ENCODE measurements around the gene SERINC2.
A peak's percentile ranks its signal among the peaks of the same experiment; 100 is the strongest.

The SERINC2 gene

DNA sequence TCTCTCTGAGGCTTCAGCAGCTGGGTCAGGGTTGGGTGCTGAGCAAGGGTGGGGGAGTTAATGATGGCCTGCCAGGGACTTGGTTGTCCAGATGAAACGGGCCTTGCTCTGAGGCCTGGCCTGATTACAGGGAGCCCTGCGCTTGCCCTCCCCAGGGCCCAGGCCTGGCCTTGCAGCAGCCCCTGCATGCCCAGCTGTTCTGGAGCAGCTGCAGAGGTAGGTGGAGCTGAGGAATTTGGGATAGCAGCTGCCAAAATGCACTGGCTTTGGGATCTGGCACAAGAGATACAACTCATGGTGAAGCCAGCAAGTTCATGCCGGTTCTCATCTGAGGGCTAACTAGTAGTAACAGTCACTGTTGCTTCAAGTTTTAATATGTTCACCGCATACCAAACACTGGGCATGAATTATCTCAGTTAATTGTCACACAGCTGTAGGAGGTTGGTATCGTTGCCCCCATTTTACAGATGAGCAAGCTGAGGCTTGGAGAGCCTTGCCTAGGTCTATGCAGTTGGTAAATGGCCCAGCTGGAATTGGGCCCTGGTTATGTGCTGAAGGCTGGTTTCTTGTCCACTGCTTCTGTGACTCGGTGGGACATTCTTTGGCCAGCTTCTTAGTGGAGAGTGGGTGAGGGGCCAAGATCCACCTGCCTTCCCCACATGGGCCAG, 7.3 kb upstream of the SERINC2 start:
- Histone ChIP-seq H3K9ac (ENCODE audit: low read depth, low read length) (no peak overlapping the region), H3K4me1 (ENCODE audit: insufficient read depth, low read length) (no peaks in the 10 kb centered on the region)
- WGBS, result 94% methylated on average over 6 of the region's 6 CpGs

DNA sequence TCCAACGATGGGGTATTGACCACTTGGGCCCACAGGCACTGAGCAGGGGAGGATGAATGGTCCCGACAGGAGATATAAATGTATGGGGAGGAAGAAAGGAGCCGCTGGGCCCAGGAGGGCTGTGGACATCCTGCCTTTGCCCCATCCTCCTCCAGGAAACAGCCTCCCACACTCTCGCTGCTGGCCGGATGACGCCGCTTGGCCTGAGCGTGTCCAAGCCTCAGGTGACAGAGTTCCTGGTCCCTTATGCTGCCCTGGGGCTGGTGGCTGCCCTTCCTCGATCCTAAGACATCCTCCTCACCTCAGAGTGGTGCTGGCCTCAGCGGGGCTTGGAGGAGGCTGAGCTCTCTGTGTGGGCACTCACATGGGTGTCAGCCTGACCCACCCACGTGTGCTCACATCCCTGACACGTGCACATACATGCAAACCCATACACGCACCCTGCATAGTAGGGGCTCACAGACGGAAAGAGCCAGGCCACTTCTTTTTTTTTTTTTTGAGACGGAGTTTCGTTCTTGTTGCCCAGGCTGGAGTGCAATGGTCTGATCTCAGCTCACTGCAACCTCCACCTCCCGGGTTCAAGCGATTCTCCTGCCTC, 5.9 kb upstream of the SERINC2 start:
- Histone ChIP-seq H3K9ac (ENCODE audit: low read depth, low read length) (no peak overlapping the region), H3K27me3 (ENCODE audit: insufficient read depth, low read length) (peaks cover 6% of the 10 kb centered on the region), H3K9me3 (ENCODE audit: insufficient read depth, low read depth, low read length) (no peaks in the 10 kb centered on the region), H3K27ac (ENCODE audit: low read depth, low read length) (no peak overlapping the region), H3K4me1 (ENCODE audit: insufficient read depth, low read length) (no peaks in the 10 kb centered on the region), H3K4me3 (ENCODE audit: low read length) (no peak overlapping the region), H3K36me3 (ENCODE audit: insufficient read depth, low read length) (no peaks in the 10 kb centered on the region)
- 90% methylated on average over 17 of the region's 18 CpGs for WGBS

More for the DNA sequence above, 7.3 kb upstream of the SERINC2 start:
- Histone ChIP-seq H3K36me3 (ENCODE audit: insufficient read depth, low read length) (no peaks in the 10 kb centered on the region), H3K27ac (ENCODE audit: low read depth, low read length) (no peak overlapping the region), H3K27me3 (ENCODE audit: insufficient read depth, low read length) (0 out of 2 replicates have a peak, but pooled peaks cover 2% of the 10 kb centered on the region), H3K9me3 (ENCODE audit: insufficient read depth, low read depth, low read length) (no peaks in the 10 kb centered on the region), H3K4me3 (ENCODE audit: low read length) (no peak overlapping the region)

- H3K36me3 ChIP-seq (ENCODE audit: insufficient read depth, low read length), result no peaks in the 10 kb centered on the region
- no peak overlapping the region for H3K9ac ChIP-seq (ENCODE audit: low read depth, low read length)
- H3K27ac ChIP-seq (ENCODE audit: low read depth, low read length), result no peak overlapping the region
- peaks cover 12% of the 10 kb centered on the region for H3K27me3 ChIP-seq (ENCODE audit: insufficient read depth, low read length)
- H3K4me3 ChIP-seq (ENCODE audit: low read length), result no peak overlapping the region
- WGBS, result 90% methylated on average over 5 of the region's 5 CpGs
- H3K9me3 ChIP-seq (ENCODE audit: insufficient read depth, low read depth, low read length), result no peaks in the 10 kb centered on the region
- H3K4me1 ChIP-seq (ENCODE audit: insufficient read depth, low read length), result no peaks in the 10 kb centered on the region
These were observed 4.2 kb upstream of the SERINC2 start for GRCh38 chr1:31408788-31409318.

- H3K36me3 ChIP-seq (ENCODE audit: insufficient read depth, low read length), result no peaks in the 10 kb centered on the region
- no peaks in the 10 kb centered on the region for H3K9me3 ChIP-seq (ENCODE audit: insufficient read depth, low read depth, low read length)
- H3K4me1 ChIP-seq (ENCODE audit: insufficient read depth, low read length), result peaks cover 9% of the 10 kb centered on the region; the same call in 1 of the 2 replicates
- WGBS, result 80% methylated on average over 6 of the region's 6 CpGs
- H3K27me3 ChIP-seq (ENCODE audit: insufficient read depth, low read length), result peaks cover 12% of the 10 kb centered on the region
- H3K4me3 ChIP-seq (ENCODE audit: low read length), result no peak overlapping the region
- H3K9ac ChIP-seq (ENCODE audit: low read depth, low read length), result no peak overlapping the region
- H3K27ac ChIP-seq (ENCODE audit: low read depth, low read length), result no peak overlapping the region
These were observed 2.8 kb upstream of the SERINC2 start for GRCh38 chr1:31409946-31410858.

DNA sequence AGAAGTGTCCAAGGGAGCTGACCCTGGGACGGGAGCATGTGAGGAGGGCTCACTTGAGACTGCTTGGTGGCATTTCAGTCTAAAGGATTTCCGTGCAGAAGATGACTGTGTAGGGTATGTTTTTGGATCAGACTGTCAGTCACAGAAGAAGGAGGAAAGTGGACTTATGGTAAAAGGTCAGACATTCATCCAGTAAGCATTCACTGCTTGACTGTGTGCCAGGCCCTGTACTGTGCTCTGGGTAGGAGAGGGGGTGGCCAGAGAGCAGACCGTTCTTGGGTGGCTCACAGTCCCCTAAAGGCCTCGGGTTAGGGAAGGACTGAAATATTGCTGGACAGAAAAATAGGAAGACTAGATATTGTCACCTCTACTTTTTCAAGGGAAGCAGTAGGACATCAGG, 2.1 kb upstream of the SERINC2 start:
- Histone ChIP-seq H3K4me3 (ENCODE audit: low read length) (no peak overlapping the region), H3K4me1 (ENCODE audit: insufficient read depth, low read length) (peaks cover 11% of the 10 kb centered on the region; the same call in 1 of the 2 replicates), H3K9ac (ENCODE audit: low read depth, low read length) (no peak overlapping the region), H3K27me3 (ENCODE audit: insufficient read depth, low read length) (peaks cover 12% of the 10 kb centered on the region), H3K27ac (ENCODE audit: low read depth, low read length) (no peak overlapping the region), H3K9me3 (ENCODE audit: insufficient read depth, low read depth, low read length) (no peaks in the 10 kb centered on the region), H3K36me3 (ENCODE audit: insufficient read depth, low read length) (no peaks in the 10 kb centered on the region)
- WGBS, result 76% methylated on average over 4 of the region's 4 CpGs

DNA sequence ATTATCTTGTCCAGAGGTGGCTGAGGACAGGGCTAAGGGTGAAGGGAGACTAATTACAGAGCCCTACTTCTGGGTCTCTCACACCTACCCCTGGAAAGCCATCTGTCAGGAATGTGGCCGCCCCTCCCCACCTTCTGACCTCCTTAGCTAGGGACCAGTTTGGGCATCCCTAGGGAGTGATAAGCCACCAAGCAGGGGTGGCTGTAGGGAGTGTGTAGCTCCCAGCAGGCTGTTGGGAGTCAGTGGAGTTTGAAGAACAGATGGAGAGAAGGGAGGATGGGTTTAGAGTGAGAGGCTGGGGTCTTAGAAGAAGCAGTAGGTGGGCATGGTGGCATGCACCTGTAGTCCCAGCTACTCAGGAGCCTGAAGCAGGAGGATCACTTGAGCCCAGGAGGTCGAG, 808 bp upstream of the SERINC2 start:
- H3K4me3 ChIP-seq (ENCODE audit: low read length), result no peak overlapping the region; the same call in 1 of the 2 replicates
- no peak overlapping the region for H3K9ac ChIP-seq (ENCODE audit: low read depth, low read length)
- no peaks in the 10 kb centered on the region for H3K9me3 ChIP-seq (ENCODE audit: insufficient read depth, low read depth, low read length)
- H3K4me1 ChIP-seq (ENCODE audit: insufficient read depth, low read length), result peaks cover 20% of the 10 kb centered on the region; the same call in 1 of the 2 replicates
- no peaks in the 10 kb centered on the region for H3K36me3 ChIP-seq (ENCODE audit: insufficient read depth, low read length)
- H3K27me3 ChIP-seq (ENCODE audit: insufficient read depth, low read length), result peaks cover 12% of the 10 kb centered on the region
- WGBS, result 69% methylated on average over 2 of the region's 2 CpGs
- no peak overlapping the region for H3K27ac ChIP-seq (ENCODE audit: low read depth, low read length)

DNA sequence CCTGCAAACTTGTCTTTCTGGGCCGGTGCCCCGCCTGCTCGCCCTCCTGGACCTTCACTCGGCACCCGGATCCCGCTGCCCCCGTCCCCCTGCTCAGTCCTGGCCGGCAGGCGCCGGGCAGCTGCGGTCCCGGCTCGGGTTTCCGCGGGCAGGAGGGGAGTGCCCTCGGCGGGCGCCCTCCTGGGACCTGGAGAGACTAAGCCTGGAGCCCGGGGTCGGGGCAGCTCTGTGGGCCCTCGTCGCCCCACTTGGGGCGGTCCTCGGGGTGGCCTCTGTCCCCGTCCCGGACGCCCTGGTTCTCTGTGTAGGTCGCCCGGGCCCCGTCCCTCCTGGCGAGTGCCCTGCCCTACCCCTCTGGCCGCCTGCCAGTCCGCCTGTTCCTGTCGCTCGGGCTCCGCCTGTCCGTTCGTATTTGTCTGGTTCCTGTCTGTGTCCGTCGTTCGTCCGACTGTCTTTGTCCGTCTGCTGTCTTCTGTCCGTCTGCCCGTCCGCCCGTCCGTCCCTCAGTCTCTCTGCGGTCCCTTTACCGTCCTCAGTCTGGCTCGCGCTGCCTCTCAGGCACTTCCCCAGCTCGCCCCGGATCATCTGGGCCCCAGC, 490 bp downstream of the SERINC2 start:
- under 1% methylated on average over 54 of the region's 54 CpGs for WGBS
- H3K36me3 ChIP-seq (ENCODE audit: insufficient read depth, low read length), result no peaks in the 10 kb centered on the region
- no peaks in the 10 kb centered on the region for H3K9me3 ChIP-seq (ENCODE audit: insufficient read depth, low read depth, low read length)

DNA sequence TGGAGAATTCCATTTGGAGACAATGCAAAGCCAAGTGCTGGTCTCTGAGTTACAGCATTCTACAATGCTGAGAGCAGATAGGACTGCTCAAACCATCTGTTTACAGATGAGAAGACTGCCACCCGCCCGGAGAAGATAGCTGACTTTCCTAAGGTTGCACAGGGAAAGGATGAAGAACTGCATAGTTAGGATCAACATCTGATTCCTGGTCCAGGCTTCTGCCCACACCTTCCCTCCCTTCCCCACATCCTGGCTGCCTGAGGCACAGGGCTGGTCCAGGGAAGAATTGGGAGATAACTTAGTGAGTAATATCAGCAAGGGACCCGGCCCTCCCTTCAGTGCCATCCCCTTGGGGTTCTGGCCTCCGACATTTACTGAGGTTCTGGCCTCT, 2.0 kb downstream of the SERINC2 start:
- H3K27me3 ChIP-seq (ENCODE audit: insufficient read depth, low read length), result peaks cover 12% of the 10 kb centered on the region
- WGBS, result 89% methylated on average over 4 of the region's 4 CpGs

More for the DNA sequence above, 490 bp downstream of the SERINC2 start:
- Histone ChIP-seq H3K27me3 (ENCODE audit: insufficient read depth, low read length) (peaks cover 12% of the 10 kb centered on the region), H3K4me1 (ENCODE audit: insufficient read depth, low read length) (peaks cover 21% of the 10 kb centered on the region; the same call in 1 of the 2 replicates), H3K9ac (ENCODE audit: low read depth, low read length) (peak overlapping the region; percentile 78), H3K27ac (ENCODE audit: low read depth, low read length) (no peak overlapping the region; the same call in 1 of the 2 replicates), H3K4me3 (ENCODE audit: low read length) (peak overlapping the region; percentile 78)

DNA sequence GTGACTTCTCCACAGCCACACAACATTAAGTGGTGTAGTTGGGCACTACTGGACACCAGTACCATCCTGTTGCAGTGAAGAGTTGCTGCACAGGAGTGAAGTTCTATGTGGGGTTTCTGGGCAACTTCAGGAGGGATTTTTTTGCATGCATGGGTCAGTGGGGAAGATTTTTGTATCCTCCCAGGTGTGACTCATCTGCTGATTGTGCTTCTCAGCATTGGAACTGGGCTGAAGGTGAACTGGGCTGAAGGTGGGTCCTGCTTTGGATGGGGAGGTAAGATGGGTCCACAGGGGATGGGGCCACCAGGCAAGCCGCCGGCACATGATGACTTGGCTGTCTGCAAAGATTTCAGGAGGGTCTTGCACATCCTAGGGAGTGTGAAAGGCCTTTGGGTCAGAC, 2.6 kb downstream of the SERINC2 start:
- H3K9me3 ChIP-seq (ENCODE audit: insufficient read depth, low read depth, low read length), result no peaks in the 10 kb centered on the region
- no peak overlapping the region for H3K9ac ChIP-seq (ENCODE audit: low read depth, low read length)
- H3K4me3 ChIP-seq (ENCODE audit: low read length), result no peak overlapping the region
- 82% methylated on average over 2 of the region's 2 CpGs for WGBS
- H3K27me3 ChIP-seq (ENCODE audit: insufficient read depth, low read length), result peaks cover 10% of the 10 kb centered on the region
- no peak overlapping the region for H3K27ac ChIP-seq (ENCODE audit: low read depth, low read length)
- no peaks in the 10 kb centered on the region for H3K36me3 ChIP-seq (ENCODE audit: insufficient read depth, low read length)
- peaks cover 21% of the 10 kb centered on the region; the same call in 1 of the 2 replicates for H3K4me1 ChIP-seq (ENCODE audit: insufficient read depth, low read length)

More for the DNA sequence above, 2.0 kb downstream of the SERINC2 start:
- peaks cover 21% of the 10 kb centered on the region; the same call in 1 of the 2 replicates for H3K4me1 ChIP-seq (ENCODE audit: insufficient read depth, low read length)
- H3K9me3 ChIP-seq (ENCODE audit: insufficient read depth, low read depth, low read length), result no peaks in the 10 kb centered on the region
- no peaks in the 10 kb centered on the region for H3K36me3 ChIP-seq (ENCODE audit: insufficient read depth, low read length)
- H3K27ac ChIP-seq (ENCODE audit: low read depth, low read length), result no peak overlapping the region
- H3K4me3 ChIP-seq (ENCODE audit: low read length), result peak overlapping the region; percentile 78
- 0 out of 2 replicates have a peak overlapping the region, but pooled peaks have one; percentile 78 for H3K9ac ChIP-seq (ENCODE audit: low read depth, low read length)

DNA sequence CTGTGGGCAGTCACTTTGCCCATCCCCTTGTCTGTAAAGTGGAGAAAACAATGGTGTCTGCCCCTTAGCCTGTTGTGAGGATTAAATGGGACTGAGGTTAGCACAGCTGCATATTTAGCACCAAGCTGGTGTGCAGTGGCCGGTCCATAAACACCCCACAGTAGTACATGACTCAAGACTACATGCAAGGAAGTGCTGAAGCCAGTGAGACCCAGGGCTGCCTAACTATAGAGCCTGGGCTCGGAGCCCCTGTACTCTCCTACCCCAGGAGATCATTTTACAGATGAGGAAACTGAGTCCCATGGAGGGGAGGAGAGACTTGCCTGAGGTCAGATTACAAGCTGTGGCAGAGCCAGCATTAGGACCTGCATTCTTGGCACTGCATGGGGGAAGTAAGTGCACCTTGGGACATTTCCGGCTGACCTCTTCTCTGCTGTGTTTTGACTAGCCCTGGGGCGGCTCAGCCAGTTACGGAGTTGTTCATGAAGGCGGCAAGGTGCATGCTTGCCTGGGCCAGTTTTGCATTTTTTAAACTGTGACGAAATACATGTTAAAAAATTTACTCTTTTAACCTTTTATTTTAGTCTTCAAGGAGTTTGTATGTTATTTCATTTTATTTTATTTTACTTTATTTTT, 3.2 kb downstream of the SERINC2 start:
- H3K9ac ChIP-seq (ENCODE audit: low read depth, low read length), result no peak overlapping the region
- H3K27ac ChIP-seq (ENCODE audit: low read depth, low read length), result no peak overlapping the region
- no peak overlapping the region for H3K4me3 ChIP-seq (ENCODE audit: low read length)
- WGBS, result 55% methylated on average over 6 of the region's 7 CpGs
- H3K36me3 ChIP-seq (ENCODE audit: insufficient read depth, low read length), result no peaks in the 10 kb centered on the region
- H3K4me1 ChIP-seq (ENCODE audit: insufficient read depth, low read length), result peaks cover 21% of the 10 kb centered on the region; the same call in 1 of the 2 replicates
- no peaks in the 10 kb centered on the region for H3K9me3 ChIP-seq (ENCODE audit: insufficient read depth, low read depth, low read length)
- H3K27me3 ChIP-seq (ENCODE audit: insufficient read depth, low read length), result peaks cover 9% of the 10 kb centered on the region
